ENCODE results near the gene KRTAP10-3. TPM values are rescaled to one million over a fixed set of nuclear protein-coding genes. Genes with fewer than 3 reads are reported as not detected.
"Not testable (repeated sequence)": the region's sequence is repeated elsewhere in the genome, so short reads cannot be mapped to it uniquely, and the experiment has no call there.

KRTAP10-3 gene
- total RNA-seq, 1 experiment from 2014 or later = not detected

- DNase-seq = no peak
- Histone ChIP-seq H3K4me1 (no peaks in the 10 kb centered on the region), H3K9me3 (peaks cover 18% of the 10 kb centered on the region), H3K36me3 (ENCODE audit: control insufficient read depth, insufficient read depth, low read length) (no peaks in the 10 kb centered on the region), H3K4me3 (ENCODE audit: low read depth, low read length) (no peak overlapping the region), H3K27me3 (replicated peaks; ENCODE audit: control insufficient read depth, insufficient read depth, low read length) (no peaks in the 10 kb centered on the region)
- no TSS peak for BruUV-seq (replicated peaks)
- Mint-ChIP-seq H3K9me3 (ENCODE audit: unreplicated experiment) (peaks cover 49% of the 10 kb centered on the region), H3K4me1 (ENCODE audit: low read depth, unreplicated experiment) (no peaks in the 10 kb centered on the region), H3K27ac (ENCODE audit: unreplicated experiment) (no peak overlapping the region), H3K27me3 (ENCODE audit: insufficient read depth, unreplicated experiment) (peaks cover 6% of the 10 kb centered on the region), H3K36me3 (ENCODE audit: insufficient read depth, unreplicated experiment) (peaks cover 5% of the 10 kb centered on the region), H3K4me3 (ENCODE audit: unreplicated experiment) (no peak overlapping the region)
- intact Hi-C loops (cut with micrococcal nuclease; ENCODE audit: unreplicated experiment) = no loop called here
- TF ChIP-seq CTCF (IDR thresholded peaks at IDR 0.05; ENCODE audit: insufficient read depth in 1 of 2, low read depth in 1 of 2, low read length in 1 of 2, severe bottlenecking in 1 of 2, unreplicated experiment in 1 of 2) = no peak
- POLR2A ChIA-PET = no interaction called here
- CTCF ChIA-PET = no interaction called here
Observed at GRCh38 chr21:44582055-44582454, 23.5 kb upstream of the KRTAP10-3 start.

GRCh38 chr21:44581158-44581557 is 22.6 kb upstream of the KRTAP10-3 start:
- H3K27ac Mint-ChIP-seq (ENCODE audit: unreplicated experiment) = no peak overlapping the region
- H3K27me3 Mint-ChIP-seq (ENCODE audit: insufficient read depth, unreplicated experiment) = peaks cover 6% of the 10 kb centered on the region
- H3K4me1 Mint-ChIP-seq (ENCODE audit: low read depth, unreplicated experiment) = no peaks in the 10 kb centered on the region

GRCh38 chr21:44580231-44580821 is 21.7 kb upstream of the KRTAP10-3 start, which contains the start of gene KRTAP10-5:
TSS of gene KRTAP10-5 (minus strand) at chr21:44580604. CDS start at chr21:44580578, 26 bp downstream.
- intact Hi-C loops (cut with micrococcal nuclease; ENCODE audit: unreplicated experiment); H3K4me3 ChIP-seq (ENCODE audit: low read depth, low read length); H3K36me3 ChIP-seq (ENCODE audit: control insufficient read depth, insufficient read depth, low read length); H3K4me3 Mint-ChIP-seq (ENCODE audit: unreplicated experiment); BruUV-seq (replicated peaks); H3K4me1 ChIP-seq; H3K27ac Mint-ChIP-seq (ENCODE audit: unreplicated experiment); DNase-seq; H3K27me3 Mint-ChIP-seq (ENCODE audit: insufficient read depth, unreplicated experiment); H3K36me3 Mint-ChIP-seq (ENCODE audit: insufficient read depth, unreplicated experiment); CTCF ChIA-PET; H3K27me3 ChIP-seq (replicated peaks; ENCODE audit: control insufficient read depth, insufficient read depth, low read length); H3K4me1 Mint-ChIP-seq (ENCODE audit: low read depth, unreplicated experiment); POLR2A ChIA-PET: not testable (repeated sequence)
- H3K9me3 ChIP-seq = peaks cover 18% of the 10 kb centered on the region
- H3K9me3 Mint-ChIP-seq (ENCODE audit: unreplicated experiment) = peaks cover 54% of the 10 kb centered on the region

More at GRCh38 chr21:44581158-44581557, 22.6 kb upstream of the KRTAP10-3 start:
- Histone ChIP-seq H3K4me1 (no peaks in the 10 kb centered on the region), H3K27me3 (replicated peaks; ENCODE audit: control insufficient read depth, insufficient read depth, low read length) (no peaks in the 10 kb centered on the region), H3K36me3 (ENCODE audit: control insufficient read depth, insufficient read depth, low read length) (no peaks in the 10 kb centered on the region), H3K9me3 (peaks cover 18% of the 10 kb centered on the region), H3K4me3 (ENCODE audit: low read depth, low read length) (no peak overlapping the region)
- no peak for DNase-seq
- CTCF ChIA-PET = no interaction called here
- Mint-ChIP-seq H3K4me3 (ENCODE audit: unreplicated experiment) (no peak overlapping the region), H3K9me3 (ENCODE audit: unreplicated experiment) (peaks cover 54% of the 10 kb centered on the region), H3K36me3 (ENCODE audit: insufficient read depth, unreplicated experiment) (peaks cover 5% of the 10 kb centered on the region)
- BruUV-seq (replicated peaks) = no TSS peak
- POLR2A ChIA-PET = no interaction called here
- intact Hi-C loops (cut with micrococcal nuclease; ENCODE audit: unreplicated experiment) = no loop called here
- no peak for TF ChIP-seq CTCF (IDR thresholded peaks at IDR 0.05; ENCODE audit: insufficient read depth in 1 of 2, low read depth in 1 of 2, low read length in 1 of 2, severe bottlenecking in 1 of 2, unreplicated experiment in 1 of 2)

- Histone ChIP-seq H3K27me3 (replicated peaks; ENCODE audit: control insufficient read depth, insufficient read depth, low read length) (no peaks in the 10 kb centered on the region), H3K4me3 (ENCODE audit: low read depth, low read length) (no peak overlapping the region), H3K4me1 (no peaks in the 10 kb centered on the region), H3K9me3 (peaks cover 18% of the 10 kb centered on the region), H3K36me3 (ENCODE audit: control insufficient read depth, insufficient read depth, low read length) (no peaks in the 10 kb centered on the region)
- Mint-ChIP-seq H3K4me3 (ENCODE audit: unreplicated experiment) (no peak overlapping the region), H3K9me3 (ENCODE audit: unreplicated experiment) (peaks cover 54% of the 10 kb centered on the region), H3K36me3 (ENCODE audit: insufficient read depth, unreplicated experiment) (peaks cover 5% of the 10 kb centered on the region), H3K27ac (ENCODE audit: unreplicated experiment) (no peak overlapping the region), H3K4me1 (ENCODE audit: low read depth, unreplicated experiment) (peaks cover 4% of the 10 kb centered on the region), H3K27me3 (ENCODE audit: insufficient read depth, unreplicated experiment) (no peaks in the 10 kb centered on the region)
- POLR2A ChIA-PET = no interaction called here
- TF ChIP-seq CTCF (IDR thresholded peaks at IDR 0.05; ENCODE audit: insufficient read depth in 1 of 2, low read depth in 1 of 2, low read length in 1 of 2, severe bottlenecking in 1 of 2, unreplicated experiment in 1 of 2) = no peak
- CTCF ChIA-PET = no interaction called here
- DNase-seq = no peak
- BruUV-seq (replicated peaks) = no TSS peak
- intact Hi-C loops (cut with micrococcal nuclease; ENCODE audit: unreplicated experiment) = no loop called here
Observed at GRCh38 chr21:44579833-44580144, 21.2 kb upstream of the KRTAP10-3 start.
